ENCODE measurements around the gene PHLPP1.

GRCh38 chr18:62682371-62682770, 33.0 kb upstream of the PHLPP1 start:
- TF ChIP-seq CTCF (tag by site-specific recombination; IDR thresholded peaks at IDR 0.05) (no peak), ZNF324 (tag by site-specific recombination; IDR thresholded peaks at IDR 0.05) (no peak), ZNF211 (tag by site-specific recombination; IDR thresholded peaks at IDR 0.05; ENCODE audit: low read depth) (no peak), ZBTB48 (tag by site-specific recombination; IDR thresholded peaks at IDR 0.05) (no peak), ZNF521 (tag by site-specific recombination; IDR thresholded peaks at IDR 0.05) (no peak), ZFP41 (tag by site-specific recombination; IDR thresholded peaks at IDR 0.05; ENCODE audit: borderline replicate concordance) (no peak), ZNF585B (tag by site-specific recombination; IDR thresholded peaks at IDR 0.05) (no peak)
